ENCODE results near the gene HSD17B1. TPM values are rescaled to one million over a fixed set of nuclear protein-coding genes. Genes with fewer than 3 reads are reported as not detected.

The HSD17B1 gene
- total RNA-seq, 1 donor from 2014 or later = 2.2 TPM

GRCh38 chr17:42564815-42565522, 12.2 kb downstream of the HSD17B1 start:
- Mint-ChIP-seq H3K27ac (no peak overlapping the region), H3K9me3 (no peaks in the 10 kb centered on the region), H3K4me1 (ENCODE audit: unreplicated experiment) (peaks cover 20% of the 10 kb centered on the region), H3K36me3 (peaks cover 7% of the 10 kb centered on the region), H3K27me3 (no peaks in the 10 kb centered on the region), H3K4me3 (peak overlapping the region; percentile 69)
- TF ChIP-seq CTCF (conservative IDR thresholded peaks at IDR 0.05) = no peak
- no peak for DNase-seq (ENCODE audit: extremely low spot score, unreplicated experiment)

GRCh38 chr17:42565523-42566214, 12.9 kb downstream of the HSD17B1 start:
- no peak for DNase-seq (ENCODE audit: extremely low spot score, unreplicated experiment)
- H3K27me3 Mint-ChIP-seq = no peaks in the 10 kb centered on the region
- peak overlapping the region; percentile 93 for H3K27ac Mint-ChIP-seq
- TF ChIP-seq CTCF (conservative IDR thresholded peaks at IDR 0.05) = no peak
- H3K36me3 Mint-ChIP-seq = peaks cover 7% of the 10 kb centered on the region
- peak overlapping the region; percentile 69 for H3K4me3 Mint-ChIP-seq
- peaks cover 15% of the 10 kb centered on the region for H3K4me1 Mint-ChIP-seq (ENCODE audit: unreplicated experiment)
- no peaks in the 10 kb centered on the region for H3K9me3 Mint-ChIP-seq

GRCh38 chr17:42566215-42566882, 13.6 kb downstream of the HSD17B1 start:
- Mint-ChIP-seq H3K4me3 (peak overlapping the region; percentile 94), H3K9me3 (no peaks in the 10 kb centered on the region), H3K27ac (peak overlapping the region; percentile 93), H3K36me3 (peaks cover 10% of the 10 kb centered on the region), H3K27me3 (no peaks in the 10 kb centered on the region), H3K4me1 (ENCODE audit: unreplicated experiment) (peaks cover 13% of the 10 kb centered on the region)
- no peak for TF ChIP-seq CTCF (conservative IDR thresholded peaks at IDR 0.05)
- no peak for DNase-seq (ENCODE audit: extremely low spot score, unreplicated experiment)

- Mint-ChIP-seq H3K9me3 (no peaks in the 10 kb centered on the region), H3K27me3 (no peaks in the 10 kb centered on the region), H3K36me3 (peaks cover 12% of the 10 kb centered on the region), H3K4me3 (peak within 1 kb of the TSS; percentile 94), H3K4me1 (ENCODE audit: unreplicated experiment) (peaks cover 9% of the 10 kb centered on the region), H3K27ac (peak within 1 kb of the TSS; percentile 93)
- DNase-seq (ENCODE audit: extremely low spot score, unreplicated experiment) = peak; percentile 95
- peak; percentile 22 for TF ChIP-seq CTCF (conservative IDR thresholded peaks at IDR 0.05)
Observed at GRCh38 chr17:42566883-42567573, 14.3 kb downstream of the HSD17B1 start, which contains the start of gene MLX. Gene MLX (plus strand): TSS chr17:42567100. CDS start chr17:42567125, 25 bp downstream.

- H3K27me3 Mint-ChIP-seq = no peaks in the 10 kb centered on the region
- no peak overlapping the region for H3K27ac Mint-ChIP-seq
- TF ChIP-seq CTCF (conservative IDR thresholded peaks at IDR 0.05) = no peak
- no peaks in the 10 kb centered on the region for H3K9me3 Mint-ChIP-seq
- peak overlapping the region; percentile 52 for H3K4me3 Mint-ChIP-seq
- peaks cover 12% of the 10 kb centered on the region for H3K4me1 Mint-ChIP-seq (ENCODE audit: unreplicated experiment)
- DNase-seq (ENCODE audit: extremely low spot score, unreplicated experiment) = no peak
- H3K36me3 Mint-ChIP-seq = peaks cover 17% of the 10 kb centered on the region
Observed at GRCh38 chr17:42568341-42569111, 15.8 kb downstream of the HSD17B1 start.

Data from type B pancreatic cell (in vitro differentiated cells).